ENCODE results near the gene SYT7.

The SYT7 gene

DNA sequence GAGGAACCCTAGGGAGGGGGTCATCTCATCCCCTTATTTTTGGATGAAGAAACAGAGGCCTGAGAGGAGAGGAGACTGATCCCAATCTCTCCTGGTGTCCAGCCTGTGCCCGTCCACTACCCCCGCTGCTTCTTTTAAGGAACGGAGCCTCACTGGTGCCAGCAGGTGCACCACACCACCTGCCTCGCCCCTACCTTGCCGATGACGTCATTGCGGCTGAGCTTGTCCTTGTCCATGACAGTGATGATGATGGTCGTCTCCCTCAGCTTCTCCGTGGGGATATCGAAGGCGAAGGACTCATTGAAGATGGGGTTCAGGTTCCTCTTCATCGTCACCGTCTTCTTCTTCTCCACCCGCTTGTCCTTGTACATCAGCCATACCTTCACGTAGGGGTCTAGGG, 58.0 kb downstream of the SYT7 start:
- H3K9ac ChIP-seq (ENCODE audit: low read depth, low read length): no peak overlapping the region
- H3K27me3 ChIP-seq (ENCODE audit: control insufficient read depth, insufficient read depth, low read length): no peaks in the 10 kb centered on the region
- no peak overlapping the region for H3K4me3 ChIP-seq (ENCODE audit: low read depth, low read length)
- no peaks in the 10 kb centered on the region for H3K9me3 ChIP-seq (ENCODE audit: control insufficient read depth, insufficient read depth, low read length)
- H3K27ac ChIP-seq (ENCODE audit: low read depth, low read length): no peak overlapping the region
- H3K4me1 ChIP-seq (ENCODE audit: control insufficient read depth, insufficient read depth, low read length): no peaks in the 10 kb centered on the region
- H3K36me3 ChIP-seq (ENCODE audit: control insufficient read depth, insufficient read depth, low read length): 0 out of 2 replicates have a peak, but pooled peaks cover 2% of the 10 kb centered on the region

DNA sequence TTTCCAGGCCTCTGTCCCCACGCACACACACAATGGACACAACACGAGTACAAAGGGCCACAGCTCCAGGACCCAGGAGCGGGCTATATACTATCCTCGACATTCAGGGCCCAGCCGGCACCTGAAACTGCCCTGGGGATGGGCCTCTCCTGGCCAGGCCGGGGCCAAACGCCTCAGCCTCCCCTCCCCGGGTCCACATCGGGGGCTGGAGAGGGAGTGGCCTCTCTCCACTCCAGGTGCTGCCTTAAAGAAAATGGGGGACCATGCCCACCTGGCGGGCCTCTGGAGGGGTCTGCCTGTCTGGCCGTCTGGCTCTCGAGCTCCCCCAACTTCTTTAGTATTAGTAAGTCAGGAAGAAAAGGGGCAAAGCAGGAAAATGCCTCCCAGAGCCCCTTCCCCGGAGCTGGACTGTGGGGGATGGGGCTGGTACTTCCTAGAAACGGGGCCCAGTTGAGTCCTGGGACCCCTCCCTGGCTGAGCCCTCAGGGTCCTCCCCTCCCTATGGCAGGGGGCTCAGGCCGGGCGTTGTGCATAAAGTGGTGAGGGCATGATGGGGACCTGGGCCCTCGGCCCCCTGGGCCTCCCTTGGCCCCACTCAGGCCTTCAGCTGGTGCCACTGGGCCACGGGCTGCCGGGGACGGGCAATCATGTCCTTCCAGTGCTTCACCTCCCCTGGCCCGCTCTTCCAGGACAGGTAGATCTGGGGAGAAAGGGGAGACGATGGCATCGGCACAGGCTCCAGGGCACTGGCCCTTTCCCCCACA, 62.7 kb downstream of the SYT7 start:
- no peak overlapping the region for H3K9ac ChIP-seq (ENCODE audit: low read depth, low read length)
- no peaks in the 10 kb centered on the region for H3K9me3 ChIP-seq (ENCODE audit: control insufficient read depth, insufficient read depth, low read length)
- no peaks in the 10 kb centered on the region for H3K27me3 ChIP-seq (ENCODE audit: control insufficient read depth, insufficient read depth, low read length)
- no peak overlapping the region for H3K4me3 ChIP-seq (ENCODE audit: low read depth, low read length)
- no peak overlapping the region for H3K27ac ChIP-seq (ENCODE audit: low read depth, low read length)
- peaks cover 19% of the 10 kb centered on the region for H3K4me1 ChIP-seq (ENCODE audit: control insufficient read depth, insufficient read depth, low read length)
- no peaks in the 10 kb centered on the region for H3K36me3 ChIP-seq (ENCODE audit: control insufficient read depth, insufficient read depth, low read length)

DNA sequence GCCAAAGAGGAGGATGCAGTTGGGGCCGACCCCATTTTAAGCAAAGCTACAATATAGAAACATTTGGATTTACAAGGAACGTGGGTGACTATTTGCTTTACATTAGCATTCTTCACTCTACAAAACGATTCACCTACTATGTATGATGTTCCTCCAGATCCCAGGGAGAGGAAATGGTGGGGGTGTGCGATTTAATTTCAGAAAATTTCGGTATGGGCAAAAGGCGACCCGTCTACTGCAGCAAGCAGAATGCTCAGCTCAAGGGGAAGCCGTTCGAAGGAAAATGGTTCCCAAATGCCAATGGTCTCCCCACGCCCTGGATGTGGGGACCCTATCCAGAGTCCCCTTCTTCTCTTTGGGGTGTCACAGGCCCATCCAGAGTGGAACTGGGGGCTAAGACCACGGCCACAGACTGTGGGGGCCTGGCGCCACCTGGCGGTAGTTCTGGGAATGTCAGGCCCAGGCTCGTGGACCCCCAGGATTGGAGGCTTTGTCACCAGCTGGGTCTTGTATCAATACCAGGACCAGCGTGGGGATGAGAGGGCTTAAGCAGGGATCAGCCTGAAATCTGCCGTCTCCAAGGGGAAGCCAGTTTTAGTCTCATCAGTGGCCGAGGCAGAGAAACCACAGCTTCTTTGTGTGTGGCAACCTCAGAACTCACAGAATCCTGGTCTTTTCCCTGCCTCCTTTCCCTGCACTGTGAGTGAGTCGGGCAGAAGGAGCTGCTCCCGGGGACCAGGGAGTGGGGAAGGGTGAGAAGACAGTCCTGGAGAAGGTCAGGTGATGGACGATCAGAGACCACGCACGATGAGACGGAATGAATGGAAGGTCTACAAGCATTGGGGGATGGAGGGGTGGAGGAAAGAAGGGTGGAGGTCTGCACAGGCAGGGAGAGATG, 64.0 kb downstream of the SYT7 start:
- H3K9me3 ChIP-seq (ENCODE audit: control insufficient read depth, insufficient read depth, low read length): no peaks in the 10 kb centered on the region
- no peaks in the 10 kb centered on the region for H3K27me3 ChIP-seq (ENCODE audit: control insufficient read depth, insufficient read depth, low read length)
- no peaks in the 10 kb centered on the region for H3K36me3 ChIP-seq (ENCODE audit: control insufficient read depth, insufficient read depth, low read length)
- peak overlapping the region; percentile 37; the same call in 1 of the 2 replicates for H3K4me3 ChIP-seq (ENCODE audit: low read depth, low read length)
- no peak overlapping the region for H3K9ac ChIP-seq (ENCODE audit: low read depth, low read length)
- H3K4me1 ChIP-seq (ENCODE audit: control insufficient read depth, insufficient read depth, low read length): peaks cover 29% of the 10 kb centered on the region
- H3K27ac ChIP-seq (ENCODE audit: low read depth, low read length): no peak overlapping the region

DNA sequence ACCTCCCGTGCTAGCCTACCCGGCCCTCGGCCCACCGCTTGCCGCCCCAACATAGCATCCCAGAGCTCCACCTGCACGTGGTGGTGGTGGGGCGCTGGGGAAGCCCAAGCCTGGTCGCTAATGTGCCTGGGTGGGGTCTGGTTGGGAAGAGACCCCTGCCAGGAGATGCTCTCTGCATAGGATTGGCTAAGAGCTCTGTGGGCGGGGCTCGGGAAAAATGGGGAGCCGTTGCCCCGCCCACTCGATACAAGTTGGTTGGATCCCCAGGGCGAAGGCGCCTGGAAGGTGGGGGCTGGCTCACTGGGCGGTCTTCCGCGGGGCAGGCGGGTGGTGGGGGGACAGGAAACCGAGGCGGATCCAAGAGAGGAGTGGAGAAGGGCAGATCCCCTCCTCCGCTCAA, 64.7 kb downstream of the SYT7 start:
- Histone ChIP-seq H3K36me3 (ENCODE audit: control insufficient read depth, insufficient read depth, low read length) (no peaks in the 10 kb centered on the region), H3K27me3 (ENCODE audit: control insufficient read depth, insufficient read depth, low read length) (peaks cover under 1% of the 10 kb centered on the region; the same call in 1 of the 2 replicates), H3K27ac (ENCODE audit: low read depth, low read length) (no peak overlapping the region), H3K4me1 (ENCODE audit: control insufficient read depth, insufficient read depth, low read length) (peaks cover 29% of the 10 kb centered on the region), H3K4me3 (ENCODE audit: low read depth, low read length) (peak overlapping the region; percentile 37; the same call in 1 of the 2 replicates), H3K9me3 (ENCODE audit: control insufficient read depth, insufficient read depth, low read length) (no peaks in the 10 kb centered on the region), H3K9ac (ENCODE audit: low read depth, low read length) (no peak overlapping the region)

DNA sequence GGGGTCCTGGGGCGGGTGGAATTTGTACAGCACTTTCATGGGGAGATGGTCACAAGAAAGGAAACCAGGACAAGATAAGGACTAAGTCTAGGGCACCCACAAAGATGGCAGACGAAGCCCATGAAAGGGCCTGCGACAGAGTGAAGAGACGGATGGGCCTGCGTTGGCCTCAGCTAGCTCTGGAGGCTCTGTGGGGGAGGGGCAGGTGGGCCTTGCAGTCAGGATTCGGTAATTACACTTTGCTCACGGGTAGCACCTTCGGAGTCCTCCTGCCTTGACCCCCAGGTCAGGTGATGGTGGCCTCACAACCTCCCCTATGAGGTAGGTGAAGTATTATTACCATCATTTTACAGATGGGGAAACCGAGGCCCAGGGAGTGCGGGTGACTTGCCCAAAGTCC, 65.2 kb downstream of the SYT7 start:
- Histone ChIP-seq H3K9ac (ENCODE audit: low read depth, low read length) (no peak overlapping the region), H3K4me1 (ENCODE audit: control insufficient read depth, insufficient read depth, low read length) (peaks cover 29% of the 10 kb centered on the region), H3K27me3 (ENCODE audit: control insufficient read depth, insufficient read depth, low read length) (peaks cover 5% of the 10 kb centered on the region), H3K36me3 (ENCODE audit: control insufficient read depth, insufficient read depth, low read length) (no peaks in the 10 kb centered on the region), H3K9me3 (ENCODE audit: control insufficient read depth, insufficient read depth, low read length) (no peaks in the 10 kb centered on the region), H3K4me3 (ENCODE audit: low read depth, low read length) (no peak overlapping the region), H3K27ac (ENCODE audit: low read depth, low read length) (no peak overlapping the region)

DNA sequence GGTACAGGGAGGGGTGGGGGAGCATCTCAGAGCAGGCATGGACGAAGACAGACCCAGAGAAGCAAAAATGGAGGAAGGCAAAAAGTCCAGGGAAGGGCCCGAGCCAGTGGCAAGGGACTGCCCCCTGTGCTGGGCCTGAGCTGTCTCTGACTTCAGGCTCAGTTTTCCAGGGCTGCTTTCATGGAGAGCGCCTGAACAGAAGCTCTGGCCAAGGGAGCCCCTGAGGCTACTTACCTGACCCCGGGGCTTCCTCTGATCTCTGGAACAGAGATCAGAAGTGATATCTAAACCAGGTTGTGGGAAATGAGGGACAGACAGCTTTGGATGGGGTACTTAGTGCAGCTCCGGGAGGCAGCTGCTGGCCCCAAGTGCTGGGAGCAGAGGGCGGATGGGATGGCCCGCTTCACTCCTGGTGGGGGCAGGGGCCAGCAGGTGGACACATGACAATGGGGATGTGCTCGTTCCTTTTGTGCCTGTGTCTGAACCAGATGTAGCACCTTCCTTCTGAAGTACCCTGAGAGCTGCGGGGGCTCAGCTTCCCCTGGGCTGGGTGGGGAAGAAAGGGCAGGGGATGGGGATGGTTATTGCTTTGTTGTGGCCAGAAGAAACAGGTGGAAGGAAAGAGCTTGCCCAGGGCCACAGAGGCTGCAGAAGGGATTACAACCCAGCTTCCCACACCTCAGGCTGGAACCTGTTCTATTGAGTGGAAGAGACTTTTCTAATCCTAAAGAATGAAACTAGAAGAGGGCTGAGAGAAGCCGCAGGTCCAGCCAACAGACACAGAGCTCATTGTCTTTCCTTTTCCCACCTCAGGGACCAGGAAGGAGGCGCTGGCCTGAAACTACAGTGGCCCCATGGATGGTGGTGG, 66.6 kb downstream of the SYT7 start:
- Histone ChIP-seq H3K27ac (ENCODE audit: low read depth, low read length) (peak overlapping the region; percentile 47), H3K9ac (ENCODE audit: low read depth, low read length) (no peak overlapping the region), H3K4me3 (ENCODE audit: low read depth, low read length) (no peak overlapping the region), H3K9me3 (ENCODE audit: control insufficient read depth, insufficient read depth, low read length) (no peaks in the 10 kb centered on the region), H3K4me1 (ENCODE audit: control insufficient read depth, insufficient read depth, low read length) (peaks cover 29% of the 10 kb centered on the region), H3K36me3 (ENCODE audit: control insufficient read depth, insufficient read depth, low read length) (no peaks in the 10 kb centered on the region), H3K27me3 (ENCODE audit: control insufficient read depth, insufficient read depth, low read length) (peaks cover 19% of the 10 kb centered on the region)

DNA sequence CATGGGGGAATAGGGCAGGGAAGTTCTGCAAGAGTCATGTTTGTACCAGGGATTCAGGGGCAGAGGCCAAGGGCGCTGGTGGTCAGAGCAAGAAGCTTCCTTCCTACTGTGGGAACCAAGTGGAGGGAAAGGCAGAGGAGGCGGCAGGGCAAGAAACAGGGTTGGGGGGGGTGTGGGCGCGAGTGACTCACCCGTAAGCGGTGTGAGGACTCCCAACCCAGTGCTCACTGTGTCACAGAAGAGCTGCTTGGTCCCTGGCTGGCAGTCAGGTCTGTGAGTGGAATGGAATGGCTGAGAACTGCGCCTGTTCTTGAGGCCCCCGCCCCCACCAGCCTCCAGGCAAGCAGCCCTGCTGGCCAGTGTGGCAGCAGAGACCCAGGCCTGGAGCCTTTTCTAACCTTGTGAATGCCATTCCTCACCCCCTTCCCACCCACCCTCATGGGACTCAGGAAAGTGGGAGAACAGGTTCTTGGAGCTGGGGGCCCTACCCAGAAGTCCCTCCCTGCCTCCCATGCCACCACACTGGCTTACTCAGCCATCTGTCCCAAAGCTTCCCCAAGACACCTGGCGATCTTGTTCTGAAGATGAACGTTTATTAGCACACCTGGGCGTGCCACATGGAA, 67.6 kb downstream of the SYT7 start:
- Histone ChIP-seq H3K36me3 (ENCODE audit: control insufficient read depth, insufficient read depth, low read length) (no peaks in the 10 kb centered on the region), H3K27ac (ENCODE audit: low read depth, low read length) (peak overlapping the region; percentile 32), H3K4me1 (ENCODE audit: control insufficient read depth, insufficient read depth, low read length) (peaks cover 29% of the 10 kb centered on the region), H3K9me3 (ENCODE audit: control insufficient read depth, insufficient read depth, low read length) (no peaks in the 10 kb centered on the region), H3K9ac (ENCODE audit: low read depth, low read length) (no peak overlapping the region), H3K4me3 (ENCODE audit: low read depth, low read length) (no peak overlapping the region), H3K27me3 (ENCODE audit: control insufficient read depth, insufficient read depth, low read length) (peaks cover 20% of the 10 kb centered on the region)

DNA sequence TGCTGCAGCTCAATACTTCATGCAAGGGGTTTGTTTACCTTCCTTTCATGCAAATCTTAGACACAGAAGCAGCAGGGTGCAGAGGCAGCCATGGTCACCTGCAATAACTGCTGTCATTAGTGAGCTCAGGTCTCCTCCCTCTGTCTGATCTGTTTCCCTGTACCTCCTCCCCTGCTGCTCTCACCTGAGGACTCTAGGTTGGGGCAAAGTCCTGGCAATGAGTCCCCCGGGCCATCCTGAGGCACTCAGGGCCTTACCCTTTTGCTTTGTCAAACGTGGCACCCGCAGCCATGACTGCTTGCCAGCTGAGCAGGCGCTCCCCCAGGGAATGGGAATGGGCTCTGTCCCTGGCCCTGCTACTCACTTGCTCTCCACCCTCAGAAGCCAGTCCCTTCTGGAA, 68.4 kb downstream of the SYT7 start:
- no peak overlapping the region for H3K27ac ChIP-seq (ENCODE audit: low read depth, low read length)
- peaks cover 36% of the 10 kb centered on the region for H3K4me1 ChIP-seq (ENCODE audit: control insufficient read depth, insufficient read depth, low read length)
- no peaks in the 10 kb centered on the region for H3K9me3 ChIP-seq (ENCODE audit: control insufficient read depth, insufficient read depth, low read length)
- H3K36me3 ChIP-seq (ENCODE audit: control insufficient read depth, insufficient read depth, low read length): no peaks in the 10 kb centered on the region
- no peak overlapping the region for H3K4me3 ChIP-seq (ENCODE audit: low read depth, low read length)
- H3K27me3 ChIP-seq (ENCODE audit: control insufficient read depth, insufficient read depth, low read length): peaks cover 29% of the 10 kb centered on the region
- H3K9ac ChIP-seq (ENCODE audit: low read depth, low read length): no peak overlapping the region

DNA sequence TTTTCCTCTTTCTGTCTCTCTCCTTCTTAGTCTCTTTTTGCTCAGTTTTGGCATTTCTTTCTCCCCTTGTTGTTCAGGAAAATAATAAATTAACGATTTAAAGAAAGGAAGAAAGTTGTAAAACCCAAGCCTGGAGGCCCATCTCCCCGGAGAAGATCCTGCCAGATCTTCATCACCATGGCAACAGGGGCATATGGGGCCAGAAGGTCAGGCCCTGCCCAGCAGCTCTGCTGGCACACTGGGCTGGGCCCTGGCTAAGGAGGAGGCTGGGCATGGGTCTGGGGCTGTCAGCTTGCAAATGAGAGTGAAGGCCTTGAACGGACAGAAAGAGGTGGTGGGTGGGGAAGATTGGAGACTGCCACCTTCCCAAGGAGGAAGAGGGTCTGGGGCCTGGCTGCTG, 69.5 kb downstream of the SYT7 start:
- Histone ChIP-seq H3K27me3 (ENCODE audit: control insufficient read depth, insufficient read depth, low read length) (peaks cover 39% of the 10 kb centered on the region), H3K4me1 (ENCODE audit: control insufficient read depth, insufficient read depth, low read length) (peaks cover 32% of the 10 kb centered on the region), H3K27ac (ENCODE audit: low read depth, low read length) (no peak overlapping the region), H3K9me3 (ENCODE audit: control insufficient read depth, insufficient read depth, low read length) (no peaks in the 10 kb centered on the region), H3K4me3 (ENCODE audit: low read depth, low read length) (no peak overlapping the region), H3K36me3 (ENCODE audit: control insufficient read depth, insufficient read depth, low read length) (no peaks in the 10 kb centered on the region), H3K9ac (ENCODE audit: low read depth, low read length) (no peak overlapping the region)

DNA sequence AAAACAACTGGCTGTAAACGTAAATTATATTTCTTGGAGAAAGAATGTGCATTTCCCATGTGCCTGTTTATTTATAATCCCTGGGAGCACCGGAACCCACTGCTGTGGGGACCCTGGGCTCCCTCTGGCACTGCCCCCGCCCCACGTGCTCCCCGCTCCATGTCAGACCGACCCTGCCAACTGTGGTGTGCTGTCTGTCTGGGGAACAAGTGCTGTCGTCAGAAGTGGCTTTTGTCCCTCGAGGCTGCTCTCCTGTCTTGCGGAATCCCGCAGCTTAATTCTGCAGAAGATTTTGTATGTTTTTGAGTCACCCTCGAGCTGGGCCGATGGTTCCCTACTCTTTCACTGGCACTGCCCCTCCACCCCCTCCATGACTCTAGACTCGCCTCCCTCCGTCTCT, 69.9 kb downstream of the SYT7 start:
- Histone ChIP-seq H3K4me3 (ENCODE audit: low read depth, low read length) (no peak overlapping the region), H3K4me1 (ENCODE audit: control insufficient read depth, insufficient read depth, low read length) (peaks cover 31% of the 10 kb centered on the region), H3K27ac (ENCODE audit: low read depth, low read length) (no peak overlapping the region), H3K27me3 (ENCODE audit: control insufficient read depth, insufficient read depth, low read length) (peaks cover 43% of the 10 kb centered on the region), H3K36me3 (ENCODE audit: control insufficient read depth, insufficient read depth, low read length) (no peaks in the 10 kb centered on the region), H3K9ac (ENCODE audit: low read depth, low read length) (no peak overlapping the region), H3K9me3 (ENCODE audit: control insufficient read depth, insufficient read depth, low read length) (no peaks in the 10 kb centered on the region)

All from HUES48 (cell line).